SU-DHL-6 (cell line): ENCODE measurements around the gene NTHL1.

ENCODE experiments used
- H2AFZ ChIP-seq: fragments of 200-600 bp; sonication (generic); 2 replicates; pipeline ENCODE4 v1.6.1; 2014; ENCODE audit warnings: low read depth, mild to moderate bottlenecking, moderate library complexity, mixed read lengths, antibody characterized with exemption, low read length; ENCODE audit not compliant: severe bottlenecking
- H3F3A ChIP-seq: fragments of 200-600 bp; shearing (Covaris generic); 2 replicates; pipeline ENCODE4 v1.6.0; 2016; ENCODE audit warnings: antibody characterized with exemption, mild to moderate bottlenecking; ENCODE audit not compliant: insufficient read depth
- H3K27ac ChIP-seq: fragments of 200-600 bp; sonication (generic); 2 replicates; pipeline ENCODE4 v1.5.1; 2016; ENCODE audit warnings: low read depth, mild to moderate bottlenecking, low read length, moderate library complexity, mixed read lengths
- H3K27me3 ChIP-seq: fragments of 200-600 bp; sonication (generic), shearing (Covaris generic); 2 replicates; pipeline ENCODE4 v1.6.0; 2014; ENCODE audit warnings: mild to moderate bottlenecking, low read length
- H3K36me3 ChIP-seq: fragments of 200-600 bp; sonication (generic); 2 replicates; pipeline ENCODE4 v1.6.1; 2014; ENCODE audit warnings: mild to moderate bottlenecking, low read length, mixed read lengths
- H3K4me2 ChIP-seq: fragments of 300-600, 200-600 bp; shearing (Covaris generic), sonication (generic); 2 replicates; pipeline ENCODE4 v1.6.0; 2014; ENCODE audit warnings: low read length, low read depth, mild to moderate bottlenecking; ENCODE audit not compliant: poor library complexity, severe bottlenecking
- H3K4me3 ChIP-seq: fragments of 200-600 bp; sonication (generic); 2 replicates; pipeline ENCODE4 v1.5.1; 2014; ENCODE audit warnings: antibody characterized with exemption, low read length, mild to moderate bottlenecking, mixed read lengths; ENCODE audit not compliant: insufficient read depth, poor library complexity, severe bottlenecking
- H3K79me2 ChIP-seq: fragments of 200-600 bp; sonication (generic); 2 replicates; pipeline ENCODE4 v1.6.1; 2014; ENCODE audit warnings: mild to moderate bottlenecking, low read length, moderate library complexity; ENCODE audit not compliant: insufficient read depth
- H3K9ac ChIP-seq: fragments of 200-600 bp; sonication (generic); 2 replicates; pipeline ENCODE4 v1.7.0; 2014; ENCODE audit warnings: mild to moderate bottlenecking, low read length
- H3K9me2 ChIP-seq: fragments of 200-600 bp; sonication (generic); replicated peaks from 2 replicates; pipeline ENCODE4 v1.6.1; 2014; ENCODE audit warnings: low read length; ENCODE audit not compliant: insufficient read depth
- H3K9me3 ChIP-seq: fragments of 200-600 bp; sonication (generic); 2 replicates; pipeline ENCODE4 v1.6.1; 2014; ENCODE audit warnings: low read length, mixed read lengths; ENCODE audit not compliant: insufficient read depth
- H4K20me1 ChIP-seq: fragments of 200-600 bp; sonication (generic); 2 replicates; pipeline ENCODE4 v1.6.1; 2014; ENCODE audit warnings: low read depth, mild to moderate bottlenecking, antibody characterized with exemption, low read length, moderate library complexity, mixed read lengths
- EZH2phosphoT487 ChIP-seq: fragments of 200-600 bp; sonication (generic), shearing (Covaris generic); conservative IDR thresholded peaks from 2 replicates; pipeline ENCODE4 v1.6.1; 2018; ENCODE audit warnings: mild to moderate bottlenecking, antibody characterized with exemption, low read length, moderate library complexity, mixed read lengths
- TF ChIP-seq, protein P1 (sequence below): fragments of 200-600 bp; sonication (generic); IDR thresholded peaks from one replicate; pipeline ENCODE4 v1.5.1; 2017; ENCODE audit warnings: antibody characterized with exemption, mild to moderate bottlenecking, low read length, moderate library complexity; ENCODE audit not compliant: insufficient read depth, poor library complexity, severe bottlenecking

Gene NTHL1

DNA sequence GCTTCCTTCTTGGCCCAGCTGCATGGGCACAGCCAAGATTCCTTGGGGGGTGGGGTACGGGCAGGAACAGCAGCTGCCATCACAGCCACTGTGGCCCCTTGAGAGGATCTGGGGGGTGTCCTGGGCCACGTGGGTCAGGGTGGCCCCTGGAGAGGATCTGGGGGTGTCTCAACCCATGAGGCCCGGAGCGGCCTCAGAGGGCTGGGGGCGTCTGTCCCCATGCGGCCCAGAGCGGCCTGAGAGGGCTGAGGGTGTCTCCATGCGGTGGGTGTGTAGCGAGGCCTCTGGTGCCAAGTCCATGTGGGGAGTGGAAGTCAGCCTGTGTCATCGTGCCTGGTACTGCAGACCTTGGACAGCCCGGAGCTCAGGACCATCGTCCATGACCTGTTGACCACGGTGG, 13.9 kb upstream of the NTHL1 start:
- TF ChIP-seq, protein P1, sequence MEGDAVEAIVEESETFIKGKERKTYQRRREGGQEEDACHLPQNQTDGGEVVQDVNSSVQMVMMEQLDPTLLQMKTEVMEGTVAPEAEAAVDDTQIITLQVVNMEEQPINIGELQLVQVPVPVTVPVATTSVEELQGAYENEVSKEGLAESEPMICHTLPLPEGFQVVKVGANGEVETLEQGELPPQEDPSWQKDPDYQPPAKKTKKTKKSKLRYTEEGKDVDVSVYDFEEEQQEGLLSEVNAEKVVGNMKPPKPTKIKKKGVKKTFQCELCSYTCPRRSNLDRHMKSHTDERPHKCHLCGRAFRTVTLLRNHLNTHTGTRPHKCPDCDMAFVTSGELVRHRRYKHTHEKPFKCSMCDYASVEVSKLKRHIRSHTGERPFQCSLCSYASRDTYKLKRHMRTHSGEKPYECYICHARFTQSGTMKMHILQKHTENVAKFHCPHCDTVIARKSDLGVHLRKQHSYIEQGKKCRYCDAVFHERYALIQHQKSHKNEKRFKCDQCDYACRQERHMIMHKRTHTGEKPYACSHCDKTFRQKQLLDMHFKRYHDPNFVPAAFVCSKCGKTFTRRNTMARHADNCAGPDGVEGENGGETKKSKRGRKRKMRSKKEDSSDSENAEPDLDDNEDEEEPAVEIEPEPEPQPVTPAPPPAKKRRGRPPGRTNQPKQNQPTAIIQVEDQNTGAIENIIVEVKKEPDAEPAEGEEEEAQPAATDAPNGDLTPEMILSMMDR = no peak
- no peak for TF ChIP-seq EZH2phosphoT487
- no peak overlapping the region for H3K4me3 ChIP-seq

DNA sequence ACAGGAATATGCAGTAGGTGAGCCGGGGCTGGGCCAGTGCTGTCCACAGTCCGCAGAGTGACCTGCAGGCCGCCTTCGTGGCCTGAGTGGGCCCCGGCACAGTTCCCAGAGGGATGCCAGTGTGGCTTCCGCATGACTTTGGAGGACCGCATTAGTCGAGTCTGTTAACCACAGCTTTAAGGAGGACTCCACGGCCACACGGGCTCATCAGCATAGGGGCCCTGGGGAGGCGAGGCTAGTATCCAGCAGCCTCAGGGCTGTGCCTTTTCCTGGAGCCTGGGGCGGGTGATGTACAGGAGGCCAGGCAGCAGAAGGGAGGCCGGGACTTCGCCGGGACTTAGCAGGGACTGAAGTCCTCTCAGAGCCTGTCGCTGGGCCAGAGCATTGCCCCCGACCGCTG, 13.4 kb upstream of the NTHL1 start:
- H3K79me2 ChIP-seq = no peaks in the 10 kb centered on the region
- no peaks in the 10 kb centered on the region for H4K20me1 ChIP-seq
- H3K27me3 ChIP-seq = no peaks in the 10 kb centered on the region
- H3K9me2 ChIP-seq = no peaks in the 10 kb centered on the region
- no peaks in the 10 kb centered on the region for H3K9me3 ChIP-seq
- no peak overlapping the region for H3K9ac ChIP-seq
- H3K36me3 ChIP-seq = no peaks in the 10 kb centered on the region
- H3K4me2 ChIP-seq = no peak overlapping the region
- no peaks in the 10 kb centered on the region for H3F3A ChIP-seq
- H2AFZ ChIP-seq = no peak overlapping the region
- TF ChIP-seq EZH2phosphoT487 = no peak
- TF ChIP-seq, protein P1 = no peak
- no peak overlapping the region for H3K4me3 ChIP-seq
- H3K27ac ChIP-seq = no peak overlapping the region

More for the DNA sequence above, 13.9 kb upstream of the NTHL1 start:
- Histone ChIP-seq H3K4me2 (no peak overlapping the region), H2AFZ (no peak overlapping the region), H3K79me2 (no peaks in the 10 kb centered on the region), H3K27me3 (no peaks in the 10 kb centered on the region), H3K9me2 (no peaks in the 10 kb centered on the region), H3K27ac (no peak overlapping the region), H3F3A (no peaks in the 10 kb centered on the region), H3K36me3 (no peaks in the 10 kb centered on the region), H4K20me1 (no peaks in the 10 kb centered on the region), H3K9ac (no peak overlapping the region), H3K9me3 (no peaks in the 10 kb centered on the region)

DNA sequence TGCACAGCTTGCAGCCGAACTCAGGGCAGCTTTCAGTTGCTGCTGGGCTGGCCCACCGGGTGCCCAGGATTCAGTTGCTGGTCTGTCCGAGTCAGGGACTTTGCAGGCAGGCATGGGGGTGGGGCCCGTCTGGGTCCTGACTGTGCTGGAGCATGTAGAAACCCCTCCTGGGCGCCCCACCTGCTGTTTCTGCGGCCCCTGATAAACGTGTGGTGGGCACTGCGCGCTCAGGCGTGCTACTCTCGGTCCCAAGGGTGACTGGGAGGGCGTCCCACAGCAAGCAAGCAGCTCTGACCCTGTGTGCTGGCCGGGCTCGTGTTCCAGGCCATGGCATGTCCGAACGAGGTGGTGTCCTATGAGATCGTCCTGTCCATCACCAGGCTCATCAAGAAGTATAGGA, 12.7 kb upstream of the NTHL1 start:
- Histone ChIP-seq H3K9ac (no peak overlapping the region), H3K4me3 (no peak overlapping the region), H3K27ac (no peak overlapping the region), H3K36me3 (no peaks in the 10 kb centered on the region), H2AFZ (no peak overlapping the region), H4K20me1 (no peaks in the 10 kb centered on the region), H3K4me2 (no peak overlapping the region), H3K27me3 (no peaks in the 10 kb centered on the region), H3F3A (no peaks in the 10 kb centered on the region), H3K79me2 (no peaks in the 10 kb centered on the region), H3K9me2 (no peaks in the 10 kb centered on the region), H3K9me3 (no peaks in the 10 kb centered on the region)
- TF ChIP-seq EZH2phosphoT487 = no peak
- TF ChIP-seq, protein P1 = no peak
